ENCODE data around the gene TGDS.

Gene TGDS

GRCh38 chr13:94620286-94620896, 24.4 kb upstream of the TGDS start:
- no peaks in the 10 kb centered on the region; the same call in 1 of the 2 replicates for H3K36me3 ChIP-seq (ENCODE audit: control insufficient read depth, insufficient read depth, low read length)
- H3K4me1 ChIP-seq (ENCODE audit: control insufficient read depth, insufficient read depth, low read length): no peaks in the 10 kb centered on the region; the same call in 1 of the 2 replicates
- H3K9me3 ChIP-seq (ENCODE audit: control insufficient read depth, insufficient read depth, low read length): no peaks in the 10 kb centered on the region
- no peak for DNase-seq (ENCODE audit: low read depth, low spot score)
- H3K27ac ChIP-seq (ENCODE audit: low read length): no peak overlapping the region
- WGBS (ENCODE audit: insufficient coverage, insufficient read length): 100% methylated on average over 1 of the region's 2 CpGs
- no peak overlapping the region for H3K4me3 ChIP-seq (ENCODE audit: low read length)
- no peaks in the 10 kb centered on the region for H3K27me3 ChIP-seq (ENCODE audit: control insufficient read depth, insufficient read depth, low read length)

GRCh38 chr13:94617389-94618000, 21.5 kb upstream of the TGDS start:
- Histone ChIP-seq H3K4me1 (ENCODE audit: control insufficient read depth, insufficient read depth, low read length) (no peaks in the 10 kb centered on the region; the same call in 1 of the 2 replicates), H3K9me3 (ENCODE audit: control insufficient read depth, insufficient read depth, low read length) (no peaks in the 10 kb centered on the region), H3K27me3 (ENCODE audit: control insufficient read depth, insufficient read depth, low read length) (no peaks in the 10 kb centered on the region), H3K4me3 (ENCODE audit: low read length) (no peak overlapping the region), H3K27ac (ENCODE audit: low read length) (no peak overlapping the region), H3K36me3 (ENCODE audit: control insufficient read depth, insufficient read depth, low read length) (no peaks in the 10 kb centered on the region)
- no CpG with 5 or more reads among the region's 4 CpGs for WGBS (ENCODE audit: insufficient coverage, insufficient read length)
- no peak for DNase-seq (ENCODE audit: low read depth, low spot score)

- no peak overlapping the region for H3K4me3 ChIP-seq (ENCODE audit: low read length)
- no peak overlapping the region for H3K27ac ChIP-seq (ENCODE audit: low read length)
- DNase-seq (ENCODE audit: low read depth, low spot score): no peak
- H3K27me3 ChIP-seq (ENCODE audit: control insufficient read depth, insufficient read depth, low read length): no peaks in the 10 kb centered on the region
- peaks cover 3% of the 10 kb centered on the region; the same call in 1 of the 2 replicates for H3K36me3 ChIP-seq (ENCODE audit: control insufficient read depth, insufficient read depth, low read length)
- no peaks in the 10 kb centered on the region for H3K4me1 ChIP-seq (ENCODE audit: control insufficient read depth, insufficient read depth, low read length)
- no peaks in the 10 kb centered on the region for H3K9me3 ChIP-seq (ENCODE audit: control insufficient read depth, insufficient read depth, low read length)
Observed at GRCh38 chr13:94613051-94613450, 17.1 kb upstream of the TGDS start.

GRCh38 chr13:94612050-94612449, 16.1 kb upstream of the TGDS start:
- WGBS (ENCODE audit: insufficient coverage, insufficient read length): no CpG with 5 or more reads among the region's 4 CpGs
- Histone ChIP-seq H3K36me3 (ENCODE audit: control insufficient read depth, insufficient read depth, low read length) (peaks cover 5% of the 10 kb centered on the region; the same call in 1 of the 2 replicates), H3K4me1 (ENCODE audit: control insufficient read depth, insufficient read depth, low read length) (no peaks in the 10 kb centered on the region)

GRCh38 chr13:94610475-94610874, 14.5 kb upstream of the TGDS start:
- no peak overlapping the region for H3K4me3 ChIP-seq (ENCODE audit: low read length)
- no CpG with 5 or more reads among the region's 5 CpGs for WGBS (ENCODE audit: insufficient coverage, insufficient read length)
- peaks cover 5% of the 10 kb centered on the region; the same call in 1 of the 2 replicates for H3K36me3 ChIP-seq (ENCODE audit: control insufficient read depth, insufficient read depth, low read length)

More at GRCh38 chr13:94612050-94612449, 16.1 kb upstream of the TGDS start:
- no peak overlapping the region for H3K27ac ChIP-seq (ENCODE audit: low read length)
- H3K9me3 ChIP-seq (ENCODE audit: control insufficient read depth, insufficient read depth, low read length): no peaks in the 10 kb centered on the region
- H3K4me3 ChIP-seq (ENCODE audit: low read length): no peak overlapping the region
- H3K27me3 ChIP-seq (ENCODE audit: control insufficient read depth, insufficient read depth, low read length): no peaks in the 10 kb centered on the region
- DNase-seq (ENCODE audit: low read depth, low spot score): no peak

GRCh38 chr13:94609196-94609595, 13.2 kb upstream of the TGDS start:
- no CpG with 5 or more reads among the region's 2 CpGs for WGBS (ENCODE audit: insufficient coverage, insufficient read length)
- Histone ChIP-seq H3K9me3 (ENCODE audit: control insufficient read depth, insufficient read depth, low read length) (no peaks in the 10 kb centered on the region), H3K4me1 (ENCODE audit: control insufficient read depth, insufficient read depth, low read length) (no peaks in the 10 kb centered on the region), H3K36me3 (ENCODE audit: control insufficient read depth, insufficient read depth, low read length) (peaks cover 5% of the 10 kb centered on the region; the same call in 1 of the 2 replicates), H3K27me3 (ENCODE audit: control insufficient read depth, insufficient read depth, low read length) (no peaks in the 10 kb centered on the region), H3K27ac (ENCODE audit: low read length) (no peak overlapping the region), H3K4me3 (ENCODE audit: low read length) (no peak overlapping the region)
- no peak for DNase-seq (ENCODE audit: low read depth, low spot score)

More at GRCh38 chr13:94610475-94610874, 14.5 kb upstream of the TGDS start:
- Histone ChIP-seq H3K27ac (ENCODE audit: low read length) (no peak overlapping the region), H3K4me1 (ENCODE audit: control insufficient read depth, insufficient read depth, low read length) (no peaks in the 10 kb centered on the region), H3K27me3 (ENCODE audit: control insufficient read depth, insufficient read depth, low read length) (no peaks in the 10 kb centered on the region), H3K9me3 (ENCODE audit: control insufficient read depth, insufficient read depth, low read length) (no peaks in the 10 kb centered on the region)
- DNase-seq (ENCODE audit: low read depth, low spot score): no peak

- no CpG with 5 or more reads among the region's 1 CpG for WGBS (ENCODE audit: insufficient coverage, insufficient read length)
- Histone ChIP-seq H3K9me3 (ENCODE audit: control insufficient read depth, insufficient read depth, low read length) (no peaks in the 10 kb centered on the region), H3K4me1 (ENCODE audit: control insufficient read depth, insufficient read depth, low read length) (no peaks in the 10 kb centered on the region), H3K27me3 (ENCODE audit: control insufficient read depth, insufficient read depth, low read length) (no peaks in the 10 kb centered on the region), H3K36me3 (ENCODE audit: control insufficient read depth, insufficient read depth, low read length) (peaks cover 5% of the 10 kb centered on the region; the same call in 1 of the 2 replicates), H3K27ac (ENCODE audit: low read length) (no peak overlapping the region), H3K4me3 (ENCODE audit: low read length) (no peak overlapping the region)
- no peak for DNase-seq (ENCODE audit: low read depth, low spot score)
Observed at GRCh38 chr13:94608586-94608985, 12.6 kb upstream of the TGDS start.

GRCh38 chr13:94607939-94608338, 12.0 kb upstream of the TGDS start:
- Histone ChIP-seq H3K4me3 (ENCODE audit: low read length) (no peak overlapping the region), H3K9me3 (ENCODE audit: control insufficient read depth, insufficient read depth, low read length) (no peaks in the 10 kb centered on the region), H3K27ac (ENCODE audit: low read length) (no peak overlapping the region), H3K27me3 (ENCODE audit: control insufficient read depth, insufficient read depth, low read length) (no peaks in the 10 kb centered on the region), H3K36me3 (ENCODE audit: control insufficient read depth, insufficient read depth, low read length) (peaks cover 5% of the 10 kb centered on the region; the same call in 1 of the 2 replicates), H3K4me1 (ENCODE audit: control insufficient read depth, insufficient read depth, low read length) (no peaks in the 10 kb centered on the region)
- no CpG with 5 or more reads among the region's 3 CpGs for WGBS (ENCODE audit: insufficient coverage, insufficient read length)
- no peak for DNase-seq (ENCODE audit: low read depth, low spot score)

GRCh38 chr13:94607056-94607455, 11.1 kb upstream of the TGDS start:
- Histone ChIP-seq H3K4me3 (ENCODE audit: low read length) (no peak overlapping the region), H3K36me3 (ENCODE audit: control insufficient read depth, insufficient read depth, low read length) (peaks cover 5% of the 10 kb centered on the region; the same call in 1 of the 2 replicates), H3K9me3 (ENCODE audit: control insufficient read depth, insufficient read depth, low read length) (no peaks in the 10 kb centered on the region), H3K27me3 (ENCODE audit: control insufficient read depth, insufficient read depth, low read length) (no peaks in the 10 kb centered on the region), H3K4me1 (ENCODE audit: control insufficient read depth, insufficient read depth, low read length) (no peaks in the 10 kb centered on the region), H3K27ac (ENCODE audit: low read length) (no peak overlapping the region)
- no peak for DNase-seq (ENCODE audit: low read depth, low spot score)
- no CpG with 5 or more reads among the region's 4 CpGs for WGBS (ENCODE audit: insufficient coverage, insufficient read length)

- Histone ChIP-seq H3K36me3 (ENCODE audit: control insufficient read depth, insufficient read depth, low read length) (peaks cover 2% of the 10 kb centered on the region; the same call in 1 of the 2 replicates), H3K27me3 (ENCODE audit: control insufficient read depth, insufficient read depth, low read length) (peaks cover 6% of the 10 kb centered on the region; the same call in 1 of the 2 replicates), H3K27ac (ENCODE audit: low read length) (no peak overlapping the region), H3K4me3 (ENCODE audit: low read length) (peak overlapping the region; percentile 58; the same call in 1 of the 2 replicates), H3K9me3 (ENCODE audit: control insufficient read depth, insufficient read depth, low read length) (no peaks in the 10 kb centered on the region), H3K4me1 (ENCODE audit: control insufficient read depth, insufficient read depth, low read length) (no peaks in the 10 kb centered on the region)
- no CpG with 5 or more reads among the region's 1 CpG for WGBS (ENCODE audit: insufficient coverage, insufficient read length)
- no peak for DNase-seq (ENCODE audit: low read depth, low spot score)
Observed at GRCh38 chr13:94602467-94602866, 6.5 kb upstream of the TGDS start.

Data from iPS DF 6.9 (cell line).